K562 (cell line): Measurements from ENCODE around the gene HIVEP1. TPM values are rescaled to one million over a fixed set of nuclear protein-coding genes. Genes with fewer than 3 reads are reported as not detected.

ENCODE experiments used
- ATF6 ChIP-seq: sonication (generic); formaldehyde crosslinking; IDR thresholded peaks from 2 replicates; pipeline ENCODE4 v1.4.0; 2020; ENCODE audit warnings: mild to moderate bottlenecking, missing genetic modification reagents
- CCAR2 ChIP-seq: fragments of 200-400 bp; formaldehyde crosslinking; IDR thresholded peaks from 2 replicates; pipeline ENCODE4 v1.6.1; 2017; ENCODE audit warnings: mild to moderate bottlenecking, low read depth, low read length
- ETS1 ChIP-seq: conservative IDR thresholded peaks from 2 replicates; pipeline ENCODE4 v1.6.1; 2011; ENCODE audit warnings: low read depth, mild to moderate bottlenecking, low read length; ENCODE audit not compliant: control insufficient read depth
- FOXK1 ChIP-seq: sonication (generic); formaldehyde crosslinking; IDR thresholded peaks from 2 replicates; pipeline ENCODE4 v1.8.0; 2022; ENCODE audit warnings: missing genetic modification reagents, mild to moderate bottlenecking, borderline replicate concordance
- GABPA ChIP-seq: fragments of 200-800 bp; sonication (Bioruptor generic); conservative IDR thresholded peaks from 2 replicates; pipeline ENCODE4 v1.6.1; 2016; ENCODE audit warnings: low read depth, missing genetic modification characterization, missing compliant biosample characterization
- GATAD2B ChIP-seq: fragments of 450-650 bp; IDR thresholded peaks from 2 replicates; pipeline ENCODE4 v1.6.1; 2017; ENCODE audit warnings: mild to moderate bottlenecking, borderline replicate concordance
- HMG20B ChIP-seq: fragments of 250-450 bp; sonication (Bioruptor Pico); IDR thresholded peaks from 2 replicates; pipeline ENCODE4 v1.5.0; 2021; ENCODE audit warnings: mild to moderate bottlenecking
- HNRNPK ChIP-seq: fragments of 200-400 bp; formaldehyde crosslinking; IDR thresholded peaks from one replicate; pipeline ENCODE4 v1.6.1; 2018; ENCODE audit warnings: mild to moderate bottlenecking, low read depth, low read length; ENCODE audit not compliant: poor library complexity, severe bottlenecking
- LEF1 ChIP-seq: fragments of 450-650 bp; IDR thresholded peaks from 2 replicates; pipeline ENCODE4 v1.6.1; 2016; ENCODE audit warnings: mild to moderate bottlenecking
- MAFF ChIP-seq: IDR thresholded peaks from 2 replicates; pipeline ENCODE4 v1.6.1; 2012; ENCODE audit warnings: low read length, improper control_type of control experiment
- NONO ChIP-seq, 2 experiments: fragments of 200-400 bp in 1 of 2; fragments of 450-650 bp in 1 of 2; formaldehyde crosslinking in 1 of 2; IDR thresholded peaks; 2 replicates each; pipeline ENCODE4 v1.6.1; 2017; ENCODE audit warnings: low read depth in 2 of 2, mild to moderate bottlenecking in 2 of 2, moderate library complexity in 2 of 2, low read length in 1 of 2
- NR2C2 ChIP-seq, 2 experiments: fragments of 200-800 bp in 1 of 2; sonication (Bioruptor generic) in 1 of 2; sonication (generic) in 1 of 2; formaldehyde crosslinking in 1 of 2; IDR thresholded peaks; 2 replicates each; pipeline versions ENCODE4 v1.6.1 to v1.8.0; 2016 to 2022; ENCODE audit warnings: mild to moderate bottlenecking in 1 of 2, missing compliant biosample characterization in 1 of 2, missing genetic modification characterization in 1 of 2, missing genetic modification reagents in 1 of 2
- RBM15 ChIP-seq: fragments of 200-400 bp; formaldehyde crosslinking; IDR thresholded peaks from 2 replicates; pipeline ENCODE4 v1.6.1; 2018; ENCODE audit warnings: mild to moderate bottlenecking, low read length, moderate library complexity; ENCODE audit not compliant: insufficient read depth
- SMAD4 ChIP-seq: fragments of 250-450 bp; sonication (Bioruptor Pico); conservative IDR thresholded peaks from 2 replicates; pipeline ENCODE4 v1.8.0; 2021; ENCODE audit warnings: inconsistent platforms, mild to moderate bottlenecking, moderate library complexity
- STAT5B ChIP-seq: fragments of 250-450 bp; sonication (Bioruptor Pico); IDR thresholded peaks from 2 replicates; pipeline ENCODE4 v1.8.0; 2021; ENCODE audit warnings: mild to moderate bottlenecking, inconsistent platforms
- TAF9B ChIP-seq: fragments of 450-650 bp; IDR thresholded peaks from 2 replicates; pipeline ENCODE4 v1.6.1; 2018; ENCODE audit warnings: mild to moderate bottlenecking; ENCODE audit not compliant: partially characterized antibody
- ZC3H8 ChIP-seq: fragments of 450-650 bp; IDR thresholded peaks from 2 replicates; pipeline ENCODE4 v1.6.1; 2017
- ZFP30 ChIP-seq: fragments of 250-450 bp; sonication (Bioruptor Pico); IDR thresholded peaks from 2 replicates; pipeline ENCODE4 v1.8.0; 2022; ENCODE audit warnings: moderate library complexity, mild to moderate bottlenecking, inconsistent platforms, borderline replicate concordance
- ZFX ChIP-seq: sonication (generic); formaldehyde crosslinking; IDR thresholded peaks from 2 replicates; pipeline ENCODE4 v1.8.0; 2022; ENCODE audit warnings: mild to moderate bottlenecking, missing genetic modification reagents, moderate library complexity
- ZNF12 ChIP-seq: sonication (generic); formaldehyde crosslinking; IDR thresholded peaks from 2 replicates; pipeline ENCODE4 v1.4.0; 2020; ENCODE audit warnings: mild to moderate bottlenecking, missing genetic modification reagents
- ZNF551 ChIP-seq: fragments of 250-450 bp; sonication (Bioruptor Pico); IDR thresholded peaks from 2 replicates; pipeline ENCODE4 v1.5.0; 2021; ENCODE audit warnings: mild to moderate bottlenecking, moderate library complexity
- polyA plus RNA-seq, 8 experiments: library from polyadenylated mRNA; depleted of rRNA in 4 of 8; stranded (reverse) in 5 of 8; unstranded in 3 of 8; fragments of >200 nt; fragmentation: Nextera tagmentation in 2 of 8; fragmentation: Illumina TruSeq in 1 of 8; extraction: Ambion mirVana in 2 of 8; extraction: Trizol in 1 of 8; gene quantifications; 2 replicates each; pipeline versions ENCODE4 v1.2.1 to v1.2.3, GENCODE V29; 2011 to 2014; ENCODE audit warnings: inconsistent platforms in 1 of 8, missing spikeins in 1 of 8
- total RNA-seq, 7 experiments: library from RNA; depleted of rRNA in 6 of 7; stranded (reverse); fragments of >200 nt in 6 of 7; fragmentation: Illumina TruSeq in 2 of 7; extraction: Trizol in 2 of 7; gene quantifications; 2 replicates each; pipeline versions ENCODE4 v1.2.1 to v1.2.3, GENCODE V29; 2011 to 2021; ENCODE audit warnings: low replicate concordance in 1 of 7
- TF ChIP-seq, protein P1 (sequence below): IDR thresholded peaks from 3 replicates; pipeline ENCODE4 v1.6.1; 2011; ENCODE audit warnings: borderline replicate concordance, mild to moderate bottlenecking, moderate library complexity; ENCODE audit not compliant: insufficient read length; ENCODE audit errors: extremely low read depth

The HIVEP1 gene
- total and polyA plus RNA-seq, 9 of the 15 experiments (the other 6 are each of a cell fraction or from before 2014, with no cell fraction given) = 6.0 to 33.3 (median 21.7) TPM

GRCh38 chr6:12011276-12012037 lies 655 bp upstream of the HIVEP1 start (continued):
- 0 out of 2 replicates have a peak, but pooled peaks have one; percentile 33 for TF ChIP-seq ETS1
- TF ChIP-seq GABPA (tag) = peak; percentile 63
- no peak for TF ChIP-seq CCAR2
- TF ChIP-seq ZNF12 (CRISPR knock-in tag) = no peak
- no peak for TF ChIP-seq ZFP30 (CRISPR knock-in tag)
- TF ChIP-seq NONO (IDR thresholded peaks at IDR 0.05; ENCODE audit: low read depth in 2 of 2, low read length in 1 of 2) = no peak
- no peak for TF ChIP-seq ZNF551 (CRISPR knock-in tag)
- no peak for TF ChIP-seq RBM15
- no peak for TF ChIP-seq HMG20B
- no peak for TF ChIP-seq ATF6 (CRISPR knock-in tag)
- TF ChIP-seq STAT5B (CRISPR knock-in tag) = no peak
- TF ChIP-seq FOXK1 (CRISPR knock-in tag) = no peak
- TF ChIP-seq ZC3H8 = no peak
- peak; percentile 56; the same call in 1 of the 2 replicates for TF ChIP-seq SMAD4 (CRISPR knock-in tag)
- TF ChIP-seq NR2C2 (CRISPR knock-in tag; IDR thresholded peaks at IDR 0.05) = no peak
- peak; percentile 89 for TF ChIP-seq NR2C2 (tag; IDR thresholded peaks at IDR 0.05)
- no peak for TF ChIP-seq LEF1
- TF ChIP-seq, protein P1, sequence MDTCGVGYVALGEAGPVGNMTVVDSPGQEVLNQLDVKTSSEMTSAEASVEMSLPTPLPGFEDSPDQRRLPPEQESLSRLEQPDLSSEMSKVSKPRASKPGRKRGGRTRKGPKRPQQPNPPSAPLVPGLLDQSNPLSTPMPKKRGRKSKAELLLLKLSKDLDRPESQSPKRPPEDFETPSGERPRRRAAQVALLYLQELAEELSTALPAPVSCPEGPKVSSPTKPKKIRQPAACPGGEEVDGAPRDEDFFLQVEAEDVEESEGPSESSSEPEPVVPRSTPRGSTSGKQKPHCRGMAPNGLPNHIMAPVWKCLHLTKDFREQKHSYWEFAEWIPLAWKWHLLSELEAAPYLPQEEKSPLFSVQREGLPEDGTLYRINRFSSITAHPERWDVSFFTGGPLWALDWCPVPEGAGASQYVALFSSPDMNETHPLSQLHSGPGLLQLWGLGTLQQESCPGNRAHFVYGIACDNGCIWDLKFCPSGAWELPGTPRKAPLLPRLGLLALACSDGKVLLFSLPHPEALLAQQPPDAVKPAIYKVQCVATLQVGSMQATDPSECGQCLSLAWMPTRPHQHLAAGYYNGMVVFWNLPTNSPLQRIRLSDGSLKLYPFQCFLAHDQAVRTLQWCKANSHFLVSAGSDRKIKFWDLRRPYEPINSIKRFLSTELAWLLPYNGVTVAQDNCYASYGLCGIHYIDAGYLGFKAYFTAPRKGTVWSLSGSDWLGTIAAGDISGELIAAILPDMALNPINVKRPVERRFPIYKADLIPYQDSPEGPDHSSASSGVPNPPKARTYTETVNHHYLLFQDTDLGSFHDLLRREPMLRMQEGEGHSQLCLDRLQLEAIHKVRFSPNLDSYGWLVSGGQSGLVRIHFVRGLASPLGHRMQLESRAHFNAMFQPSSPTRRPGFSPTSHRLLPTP = no peak
- peak; percentile 13 for TF ChIP-seq HNRNPK
- TF ChIP-seq GATAD2B = no peak
- no peak for TF ChIP-seq MAFF
- TF ChIP-seq TAF9B = no peak
- no peak for TF ChIP-seq ZFX (CRISPR knock-in tag)
